ENCODE data around the gene MAN1C1.

The MAN1C1 gene

GRCh38 chr1:25774921-25775771 is 158.6 kb downstream of the MAN1C1 start:
- peak overlapping the region; percentile 29 for H3K4me3 ChIP-seq (ENCODE audit: insufficient read depth, low read depth, low read length, poor library complexity, severe bottlenecking)
- H3K9me3 ChIP-seq (ENCODE audit: control insufficient read depth, low read length): no peaks in the 10 kb centered on the region
- peaks cover 43% of the 10 kb centered on the region for H3K4me1 ChIP-seq (ENCODE audit: control insufficient read depth, insufficient read depth, low read length, poor library complexity, severe bottlenecking)
- peak overlapping the region; percentile 73 for H3K27ac ChIP-seq (ENCODE audit: insufficient read depth, low read length, poor library complexity, severe bottlenecking)
- peaks cover 17% of the 10 kb centered on the region for H3K36me3 ChIP-seq (ENCODE audit: control insufficient read depth, insufficient read depth, low read length)
- H3K27me3 ChIP-seq (replicated peaks; ENCODE audit: control insufficient read depth, insufficient read depth, low read length, poor library complexity, severe bottlenecking): no peaks in the 10 kb centered on the region
- DNase-seq: peak; percentile 67 to 80 (median 69)

GRCh38 chr1:25779388-25779787 is 162.8 kb downstream of the MAN1C1 start:
- H3K9me3 ChIP-seq (ENCODE audit: control insufficient read depth, low read length): no peaks in the 10 kb centered on the region
- H3K4me3 ChIP-seq (ENCODE audit: insufficient read depth, low read depth, low read length, poor library complexity, severe bottlenecking): no peak overlapping the region
- H3K27ac ChIP-seq (ENCODE audit: insufficient read depth, low read length, poor library complexity, severe bottlenecking): no peak overlapping the region
- DNase-seq: no peak
- no peaks in the 10 kb centered on the region for H3K27me3 ChIP-seq (replicated peaks; ENCODE audit: control insufficient read depth, insufficient read depth, low read length, poor library complexity, severe bottlenecking)
- H3K36me3 ChIP-seq (ENCODE audit: control insufficient read depth, insufficient read depth, low read length): peaks cover 39% of the 10 kb centered on the region
- peaks cover 17% of the 10 kb centered on the region for H3K4me1 ChIP-seq (ENCODE audit: control insufficient read depth, insufficient read depth, low read length, poor library complexity, severe bottlenecking)

GRCh38 chr1:25779894-25780293 is 163.3 kb downstream of the MAN1C1 start:
- Histone ChIP-seq H3K27ac (ENCODE audit: insufficient read depth, low read length, poor library complexity, severe bottlenecking) (no peak overlapping the region), H3K27me3 (replicated peaks; ENCODE audit: control insufficient read depth, insufficient read depth, low read length, poor library complexity, severe bottlenecking) (no peaks in the 10 kb centered on the region), H3K36me3 (ENCODE audit: control insufficient read depth, insufficient read depth, low read length) (peaks cover 44% of the 10 kb centered on the region), H3K4me3 (ENCODE audit: insufficient read depth, low read depth, low read length, poor library complexity, severe bottlenecking) (no peak overlapping the region), H3K9me3 (ENCODE audit: control insufficient read depth, low read length) (no peaks in the 10 kb centered on the region), H3K4me1 (ENCODE audit: control insufficient read depth, insufficient read depth, low read length, poor library complexity, severe bottlenecking) (peaks cover 14% of the 10 kb centered on the region)
- DNase-seq: no peak

- H3K4me1 ChIP-seq (ENCODE audit: control insufficient read depth, insufficient read depth, low read length, poor library complexity, severe bottlenecking): peaks cover 8% of the 10 kb centered on the region
- H3K36me3 ChIP-seq (ENCODE audit: control insufficient read depth, insufficient read depth, low read length): peaks cover 48% of the 10 kb centered on the region
- no peak for DNase-seq
- no peak overlapping the region for H3K27ac ChIP-seq (ENCODE audit: insufficient read depth, low read length, poor library complexity, severe bottlenecking)
- no peaks in the 10 kb centered on the region for H3K27me3 ChIP-seq (replicated peaks; ENCODE audit: control insufficient read depth, insufficient read depth, low read length, poor library complexity, severe bottlenecking)
- H3K9me3 ChIP-seq (ENCODE audit: control insufficient read depth, low read length): no peaks in the 10 kb centered on the region
- no peak overlapping the region for H3K4me3 ChIP-seq (ENCODE audit: insufficient read depth, low read depth, low read length, poor library complexity, severe bottlenecking)
Observed at GRCh38 chr1:25780318-25781129, 163.9 kb downstream of the MAN1C1 start.

- peaks cover 3% of the 10 kb centered on the region for H3K4me1 ChIP-seq (ENCODE audit: control insufficient read depth, insufficient read depth, low read length, poor library complexity, severe bottlenecking)
- DNase-seq: no peak
- no peak overlapping the region for H3K27ac ChIP-seq (ENCODE audit: insufficient read depth, low read length, poor library complexity, severe bottlenecking)
- no peaks in the 10 kb centered on the region for H3K9me3 ChIP-seq (ENCODE audit: control insufficient read depth, low read length)
- no peaks in the 10 kb centered on the region for H3K27me3 ChIP-seq (replicated peaks; ENCODE audit: control insufficient read depth, insufficient read depth, low read length, poor library complexity, severe bottlenecking)
- no peak overlapping the region for H3K4me3 ChIP-seq (ENCODE audit: insufficient read depth, low read depth, low read length, poor library complexity, severe bottlenecking)
- H3K36me3 ChIP-seq (ENCODE audit: control insufficient read depth, insufficient read depth, low read length): peaks cover 53% of the 10 kb centered on the region
Observed at GRCh38 chr1:25781130-25781433, 164.5 kb downstream of the MAN1C1 start.

- peaks cover 3% of the 10 kb centered on the region for H3K4me1 ChIP-seq (ENCODE audit: control insufficient read depth, insufficient read depth, low read length, poor library complexity, severe bottlenecking)
- H3K9me3 ChIP-seq (ENCODE audit: control insufficient read depth, low read length): no peaks in the 10 kb centered on the region
- peaks cover 58% of the 10 kb centered on the region for H3K36me3 ChIP-seq (ENCODE audit: control insufficient read depth, insufficient read depth, low read length)
- H3K4me3 ChIP-seq (ENCODE audit: insufficient read depth, low read depth, low read length, poor library complexity, severe bottlenecking): no peak overlapping the region
- no peak overlapping the region for H3K27ac ChIP-seq (ENCODE audit: insufficient read depth, low read length, poor library complexity, severe bottlenecking)
- H3K27me3 ChIP-seq (replicated peaks; ENCODE audit: control insufficient read depth, insufficient read depth, low read length, poor library complexity, severe bottlenecking): no peaks in the 10 kb centered on the region
- no peak for DNase-seq
Observed at GRCh38 chr1:25782608-25783201, 166.1 kb downstream of the MAN1C1 start.

GRCh38 chr1:25784575-25785051 is 168.0 kb downstream of the MAN1C1 start:
- no peak for DNase-seq
- Histone ChIP-seq H3K4me3 (ENCODE audit: insufficient read depth, low read depth, low read length, poor library complexity, severe bottlenecking) (no peak overlapping the region), H3K27ac (ENCODE audit: insufficient read depth, low read length, poor library complexity, severe bottlenecking) (no peak overlapping the region), H3K4me1 (ENCODE audit: control insufficient read depth, insufficient read depth, low read length, poor library complexity, severe bottlenecking) (no peaks in the 10 kb centered on the region), H3K27me3 (replicated peaks; ENCODE audit: control insufficient read depth, insufficient read depth, low read length, poor library complexity, severe bottlenecking) (no peaks in the 10 kb centered on the region), H3K9me3 (ENCODE audit: control insufficient read depth, low read length) (no peaks in the 10 kb centered on the region), H3K36me3 (ENCODE audit: control insufficient read depth, insufficient read depth, low read length) (peaks cover 44% of the 10 kb centered on the region)

GRCh38 chr1:25785333-25786067 is 168.9 kb downstream of the MAN1C1 start:
- H3K36me3 ChIP-seq (ENCODE audit: control insufficient read depth, insufficient read depth, low read length): peaks cover 40% of the 10 kb centered on the region

GRCh38 chr1:25786887-25787759 is 170.5 kb downstream of the MAN1C1 start:
- Histone ChIP-seq H3K36me3 (ENCODE audit: control insufficient read depth, insufficient read depth, low read length) (peaks cover 40% of the 10 kb centered on the region), H3K4me3 (ENCODE audit: insufficient read depth, low read depth, low read length, poor library complexity, severe bottlenecking) (no peak overlapping the region)
- DNase-seq: no peak

More at GRCh38 chr1:25785333-25786067, 168.9 kb downstream of the MAN1C1 start:
- Histone ChIP-seq H3K4me1 (ENCODE audit: control insufficient read depth, insufficient read depth, low read length, poor library complexity, severe bottlenecking) (no peaks in the 10 kb centered on the region), H3K4me3 (ENCODE audit: insufficient read depth, low read depth, low read length, poor library complexity, severe bottlenecking) (no peak overlapping the region), H3K9me3 (ENCODE audit: control insufficient read depth, low read length) (no peaks in the 10 kb centered on the region), H3K27ac (ENCODE audit: insufficient read depth, low read length, poor library complexity, severe bottlenecking) (no peak overlapping the region), H3K27me3 (replicated peaks; ENCODE audit: control insufficient read depth, insufficient read depth, low read length, poor library complexity, severe bottlenecking) (no peaks in the 10 kb centered on the region)
- DNase-seq: no peak

More at GRCh38 chr1:25786887-25787759, 170.5 kb downstream of the MAN1C1 start:
- Histone ChIP-seq H3K27me3 (replicated peaks; ENCODE audit: control insufficient read depth, insufficient read depth, low read length, poor library complexity, severe bottlenecking) (no peaks in the 10 kb centered on the region), H3K4me1 (ENCODE audit: control insufficient read depth, insufficient read depth, low read length, poor library complexity, severe bottlenecking) (no peaks in the 10 kb centered on the region), H3K27ac (ENCODE audit: insufficient read depth, low read length, poor library complexity, severe bottlenecking) (no peak overlapping the region), H3K9me3 (ENCODE audit: control insufficient read depth, low read length) (no peaks in the 10 kb centered on the region)

Data from effector memory CD4-positive, alpha-beta T cell (primary cell).